HG03439 (cell line): ENCODE results near the gene NKPD1.

Experiments
- ATAC-seq: cut with Tn5 transposase; IDR thresholded peaks from one replicate; pipeline ENCODE4 v1.9.1; 2021; ENCODE audit warnings: mild to moderate bottlenecking, moderate library complexity; ENCODE audit not compliant: unreplicated experiment

The NKPD1 gene

DNA sequence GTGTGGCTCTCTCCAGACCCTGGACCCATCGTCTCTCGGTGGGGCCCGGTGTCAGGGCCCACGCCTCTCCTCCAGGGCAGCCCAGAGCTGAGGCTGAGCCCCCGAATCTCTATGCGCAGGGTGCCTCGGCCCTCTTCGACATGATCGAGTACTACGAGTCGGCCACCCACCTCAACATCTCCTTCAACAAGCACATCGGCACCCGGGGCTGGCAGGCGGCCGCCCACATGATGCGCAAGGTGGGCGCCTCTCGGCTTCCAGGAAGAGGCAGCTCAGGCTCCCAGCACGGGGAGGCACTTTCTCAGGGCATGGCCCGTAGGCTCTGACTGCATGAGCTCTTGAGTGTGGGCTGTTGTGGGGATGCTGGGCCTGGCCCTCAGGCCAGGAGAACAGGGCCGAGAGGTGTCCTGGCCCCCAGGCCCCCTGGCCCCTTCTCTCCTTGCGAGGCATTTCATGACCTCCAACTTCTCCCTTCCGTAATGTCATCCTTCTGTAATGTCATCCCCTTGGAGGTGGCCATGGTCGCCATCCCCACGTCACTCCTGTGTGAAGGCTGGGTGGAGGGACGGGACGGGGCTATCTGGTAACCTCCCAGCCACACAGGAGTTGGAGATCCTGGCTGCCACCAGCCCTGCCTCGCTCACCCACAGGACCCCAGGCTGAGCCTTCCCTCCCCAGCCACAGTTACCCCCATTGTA is 19.4 kb downstream of the NKPD1 start:
- no peak for ATAC-seq

- no peak for ATAC-seq
These were observed 20.2 kb downstream of the NKPD1 start for GRCh38 chr19:45140533-45140932.

DNA sequence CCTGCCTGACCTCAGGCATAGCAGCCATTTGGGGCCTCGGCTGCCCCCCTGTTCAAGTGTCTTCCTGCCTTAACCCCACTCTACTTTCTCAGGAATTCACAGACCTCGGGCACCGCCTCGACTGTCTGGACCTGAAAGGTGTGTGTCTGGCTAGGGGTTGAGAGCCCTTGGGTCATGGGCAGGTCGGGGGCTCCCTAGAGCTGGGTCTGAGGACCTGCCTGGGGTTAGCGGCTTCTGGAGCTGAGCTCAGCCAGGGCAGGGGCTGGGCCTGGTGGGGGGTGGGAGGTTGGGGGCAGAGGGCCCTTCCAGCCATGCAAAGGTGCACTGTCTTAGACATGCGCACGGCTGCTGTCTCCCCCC is 20.7 kb downstream of the NKPD1 start:
- ATAC-seq: no peak

DNA sequence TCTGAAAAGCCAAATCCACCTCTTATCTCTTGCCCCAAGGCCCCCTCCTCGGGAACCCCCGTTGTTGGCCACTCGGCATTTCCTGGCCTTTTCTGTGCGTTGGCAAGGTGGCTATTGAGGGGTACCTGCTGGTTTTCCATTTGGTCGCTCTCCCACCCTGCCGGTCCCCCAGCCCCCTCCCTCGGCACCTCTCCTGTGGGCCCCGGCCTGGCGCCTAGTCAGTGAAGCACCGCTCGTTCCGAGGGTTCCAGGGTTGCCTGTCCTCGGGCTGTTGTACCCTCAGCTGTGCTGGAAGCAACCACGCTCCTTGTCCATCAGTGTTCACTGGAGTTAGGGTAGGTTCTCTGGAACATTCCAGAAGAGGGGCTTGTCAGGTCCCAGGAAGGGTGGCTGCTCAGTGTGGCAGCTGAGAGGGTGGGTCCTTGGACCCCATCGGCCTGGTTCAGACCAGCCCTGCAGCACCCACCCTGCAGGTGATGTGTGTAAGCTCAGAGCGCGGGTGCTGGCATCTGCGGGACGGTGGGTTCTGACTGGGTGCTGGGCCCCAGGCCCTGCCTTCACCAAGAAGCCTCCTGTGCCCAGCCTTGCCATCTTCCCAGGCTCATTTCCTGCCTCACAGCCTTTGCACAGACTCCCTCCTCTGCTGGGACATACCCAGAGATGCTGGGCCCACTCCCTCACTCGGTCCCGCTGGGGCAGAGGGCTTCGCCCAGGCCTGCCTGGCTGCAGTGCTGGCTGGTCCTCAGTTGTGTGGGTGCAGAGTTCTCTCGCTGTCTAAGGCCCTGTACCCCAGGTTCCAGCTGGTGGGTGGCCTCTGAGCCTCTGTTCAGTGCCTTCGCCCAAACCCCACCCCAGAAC is 21.3 kb downstream of the NKPD1 start:
- ATAC-seq: no peak

- no peak for ATAC-seq
These were observed 22.5 kb downstream of the NKPD1 start for GRCh38 chr19:45138303-45138751.

GRCh38 chr19:45137179-45137761 is 23.5 kb downstream of the NKPD1 start:
- peak; percentile 67 for ATAC-seq

GRCh38 chr19:45136507-45137178 is 24.1 kb downstream of the NKPD1 start:
- ATAC-seq: no peak

GRCh38 chr19:45135176-45135885 is 25.5 kb downstream of the NKPD1 start:
- no peak for ATAC-seq

DNA sequence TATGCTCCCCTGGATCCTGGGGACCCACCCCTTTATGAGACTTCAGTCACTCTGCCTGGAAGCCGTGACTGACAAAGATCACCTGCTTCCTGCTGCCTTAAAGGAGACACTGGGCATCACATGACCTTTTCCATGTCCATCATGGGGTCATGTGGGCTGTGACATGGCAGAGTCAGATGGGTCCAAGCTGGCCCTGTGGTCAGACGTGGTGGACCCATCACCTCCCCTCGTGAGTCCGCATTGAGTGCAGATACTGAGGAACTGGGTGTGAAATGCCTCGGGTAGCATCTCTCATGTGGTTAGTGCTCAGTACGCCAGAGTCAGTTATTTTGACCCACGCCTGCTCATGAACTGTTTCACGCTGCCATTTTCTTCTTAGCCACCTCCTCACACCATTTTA is 27.1 kb downstream of the NKPD1 start:
- ATAC-seq: no peak

- no peak for ATAC-seq
These were observed 29.7 kb downstream of the NKPD1 start for GRCh38 chr19:45130888-45131615.

DNA sequence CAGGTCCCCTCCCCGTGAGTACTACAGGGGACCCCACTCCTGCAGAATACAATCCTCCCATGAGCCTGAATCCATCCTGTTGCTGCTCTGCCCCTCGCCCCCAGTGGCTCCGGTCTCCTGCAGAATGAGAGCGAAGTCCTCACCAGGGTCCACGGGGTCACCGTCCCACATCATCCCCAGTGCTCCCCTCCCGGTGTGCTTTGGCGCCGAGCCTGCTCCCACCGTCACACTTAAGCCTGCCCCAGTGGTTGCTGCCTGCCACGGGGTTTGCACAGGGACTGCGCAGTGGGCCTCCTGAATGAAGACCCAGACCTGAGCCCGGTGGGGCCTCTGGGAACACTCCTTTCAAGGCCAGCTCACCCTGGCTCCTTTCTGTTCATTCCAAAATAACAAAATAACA is 30.5 kb downstream of the NKPD1 start:
- no peak for ATAC-seq

- no peak for ATAC-seq
These were observed 32.0 kb downstream of the NKPD1 start for GRCh38 chr19:45128806-45129205.

- ATAC-seq: no peak
These were observed 32.6 kb downstream of the NKPD1 start for GRCh38 chr19:45128146-45128545.

GRCh38 chr19:45126654-45127053 is 34.1 kb downstream of the NKPD1 start:
- ATAC-seq: no peak

- no peak for ATAC-seq
These were observed 34.7 kb downstream of the NKPD1 start for GRCh38 chr19:45125975-45126493.

- ATAC-seq: no peak
These were observed 35.4 kb downstream of the NKPD1 start for GRCh38 chr19:45125360-45125759.

DNA sequence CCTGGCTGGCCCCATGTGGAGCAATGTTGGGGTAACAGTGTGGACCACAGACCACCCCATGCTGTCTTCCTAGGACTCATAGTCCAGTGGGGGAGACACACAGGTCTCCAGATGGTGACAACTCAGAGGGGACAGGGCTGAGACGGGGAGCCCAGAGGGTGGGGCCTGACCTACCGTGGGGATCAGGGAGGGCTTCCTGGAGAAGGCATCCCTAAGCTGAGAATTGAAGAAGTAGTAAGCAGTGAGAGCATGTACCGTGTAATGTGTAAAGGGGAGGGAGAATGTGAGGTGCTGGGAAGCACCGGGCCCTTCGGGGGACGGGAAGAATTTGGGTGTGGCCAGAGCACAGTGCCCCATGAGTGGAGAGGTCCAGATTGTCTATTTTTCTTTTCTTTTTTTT is 36.8 kb downstream of the NKPD1 start:
- no peak for ATAC-seq

DNA sequence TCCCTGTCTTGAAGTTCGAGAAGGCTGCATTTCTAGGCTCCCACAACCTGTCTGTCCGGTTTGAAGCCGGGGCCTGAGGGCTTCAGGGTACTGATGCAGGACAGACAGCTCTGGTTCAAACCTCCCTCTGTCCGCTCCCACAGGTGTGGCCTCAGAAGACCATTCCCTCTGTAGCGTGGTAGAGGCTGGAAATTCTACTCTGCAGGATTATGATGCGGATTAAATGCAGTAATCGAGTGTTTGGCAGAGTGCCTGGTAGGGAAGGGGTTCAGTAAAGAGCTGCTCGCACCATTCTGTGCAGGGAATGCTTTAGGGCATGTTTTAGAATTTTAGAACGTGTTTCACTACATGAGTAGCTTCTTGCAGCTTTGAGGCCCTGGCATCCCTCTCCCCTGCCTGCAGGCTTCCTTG is 37.3 kb downstream of the NKPD1 start:
- no peak for ATAC-seq

- no peak for ATAC-seq
These were observed 38.0 kb downstream of the NKPD1 start for GRCh38 chr19:45122832-45123231.

- no peak for ATAC-seq
These were observed 38.9 kb downstream of the NKPD1 start for GRCh38 chr19:45121827-45122345.
